Keratinocyte (primary cell): ENCODE data around the gene NFATC1. TPM values are rescaled to one million over a fixed set of nuclear protein-coding genes. Genes with fewer than 3 reads are reported as not detected.

Experiments
- DNase-seq: peaks from one replicate; pipeline ENCODE4 v3.0.0-alpha.2; 2011; ENCODE audit warnings: low read depth, missing footprints, low spot score
- FAIRE-seq: peaks from 2 replicates; lab custom pipeline; 2011; peaks lifted over from hg19 to GRCh38; lab: Jason Lieb, UNC
- H2AFZ ChIP-seq: 2 replicates; pipeline ENCODE4 v1.6.0; 2012; ENCODE audit warnings: low read length, control low read depth, inconsistent platforms; ENCODE audit not compliant: control insufficient read depth
- H3K27ac ChIP-seq: 2 replicates; pipeline ENCODE4 v1.5.1; 2011; ENCODE audit warnings: low read length; ENCODE audit not compliant: control insufficient read depth, insufficient read depth
- H3K27me3 ChIP-seq: 3 replicates; pipeline ENCODE4 v1.6.0; 2011; ENCODE audit warnings: low read length; ENCODE audit not compliant: control insufficient read depth, insufficient read depth; ENCODE audit errors: extremely low read depth
- H3K36me3 ChIP-seq, 2 experiments: 2 replicates in 1 of 2; 3 replicates in 1 of 2; pipeline ENCODE4 v1.5.1; 2011; ENCODE audit warnings: low read length in 2 of 2, mild to moderate bottlenecking in 1 of 2; ENCODE audit not compliant: control insufficient read depth in 2 of 2, insufficient read depth in 2 of 2; ENCODE audit errors: extremely low read depth in 1 of 2
- H3K4me1 ChIP-seq: 3 replicates; pipeline ENCODE4 v1.5.1; 2011; ENCODE audit warnings: low read length; ENCODE audit not compliant: control insufficient read depth, insufficient read depth; ENCODE audit errors: extremely low read depth
- H3K4me2 ChIP-seq: 3 replicates; pipeline ENCODE4 v1.6.0; 2011; ENCODE audit warnings: low read depth, low read length; ENCODE audit not compliant: control insufficient read depth, insufficient read depth; ENCODE audit errors: extremely low read depth
- H3K4me3 ChIP-seq, 3 experiments: fragments of 200-600 bp in 1 of 3; sonication (generic) in 1 of 3; 2 replicates in 2 of 3; 3 replicates in 1 of 3; pipeline ENCODE4 v1.5.1; 2011 to 2016; ENCODE audit warnings: low read length in 3 of 3, mild to moderate bottlenecking in 3 of 3, control low read depth in 2 of 3, inconsistent platforms in 1 of 3, low read depth in 1 of 3, mixed read lengths in 1 of 3, mixed run types in 1 of 3, moderate library complexity in 1 of 3; ENCODE audit not compliant: control insufficient read depth in 2 of 3, insufficient read depth in 2 of 3; ENCODE audit errors: extremely low read depth in 1 of 3
- H3K79me2 ChIP-seq: 2 replicates; pipeline ENCODE4 v1.6.0; 2012; ENCODE audit warnings: low read length; ENCODE audit not compliant: control insufficient read depth, insufficient read depth
- H3K9ac ChIP-seq: 3 replicates; pipeline ENCODE4 v1.6.0; 2011; ENCODE audit warnings: low read length; ENCODE audit not compliant: control insufficient read depth, insufficient read depth; ENCODE audit errors: extremely low read depth
- H3K9me1 ChIP-seq: 3 replicates; pipeline ENCODE4 v1.6.0; 2011; ENCODE audit warnings: low read length; ENCODE audit not compliant: control insufficient read depth, insufficient read depth; ENCODE audit errors: extremely low read depth
- H3K9me3 ChIP-seq: 2 replicates; pipeline ENCODE4 v1.5.1; 2012; ENCODE audit warnings: low read depth, low read length; ENCODE audit not compliant: control insufficient read depth
- H4K20me1 ChIP-seq: 3 replicates; pipeline ENCODE4 v1.6.0; 2011; ENCODE audit warnings: low read length; ENCODE audit not compliant: control insufficient read depth, insufficient read depth; ENCODE audit errors: extremely low read depth
- CTCF ChIP-seq, 3 experiments: IDR thresholded peaks in 1 of 3; conservative IDR thresholded peaks in 1 of 3; optimal IDR thresholded peaks in 1 of 3; 2 replicates in 2 of 3; 3 replicates in 1 of 3; pipeline versions ENCODE3 to v1.5.1; 2011; ENCODE audit warnings: low read length in 3 of 3, mild to moderate bottlenecking in 3 of 3, moderate library complexity in 2 of 3, control low read depth in 1 of 3, inconsistent platforms in 1 of 3; ENCODE audit not compliant: insufficient read depth in 2 of 3; ENCODE audit errors: extremely low read depth in 1 of 3
- EZH2 ChIP-seq: IDR thresholded peaks from one replicate; pipeline ENCODE4 v1.6.1; 2012; ENCODE audit warnings: inconsistent platforms, mild to moderate bottlenecking, low read length, moderate library complexity
- dilution Hi-C: fragments of 300-500 bp; cut with MboI; formaldehyde crosslinking; loops from one replicate; pipeline ENCODE4 v1.7.0; 2020; ENCODE audit warnings: low sequenced_read_pairs; ENCODE audit not compliant: extremely low pct_ligation_motif_present
- polyA plus RNA-seq, 5 experiments: library from polyadenylated mRNA; depleted of rRNA in 3 of 5; stranded (reverse) in 3 of 5; stranded (forward) in 1 of 5; unstranded in 1 of 5; fragments of >200 nt; gene quantifications; 1 replicate in 1 of 5; 2 replicates in 3 of 5; 3 replicates in 1 of 5; pipeline versions ENCODE4 v1.2.1 to v1.2.3, GENCODE V29; 2011 to 2012; ENCODE audit warnings: missing spikeins in 2 of 5, low read depth in 1 of 5, low replicate concordance in 1 of 5

Gene NFATC1
- polyA plus RNA-seq, 1 donor (not counting 4 experiments of a cell fraction or from before 2014, with no cell fraction given) = 0.77 TPM

- FAIRE-seq (no peak), DNase-seq (no peak)
- no peak for TF ChIP-seq CTCF (optimal IDR thresholded peaks at IDR 0.05 in 1 of 3, IDR thresholded peaks at IDR 0.05 in 1 of 3, conservative IDR thresholded peaks at IDR 0.05 in 1 of 3; ENCODE audit: extremely low read depth in 1 of 3, insufficient read depth in 2 of 3, low read length in 3 of 3)
- peak; percentile 85 for TF ChIP-seq EZH2
- no peak overlapping the region for H3K27ac ChIP-seq
- H3K4me2 ChIP-seq = peak overlapping the region; percentile 51
- H4K20me1 ChIP-seq = no peaks in the 10 kb centered on the region
- dilution Hi-C loops = no loop called here
- H2AFZ ChIP-seq = peak overlapping the region; percentile 15
- H3K4me3 ChIP-seq = peak overlapping the region; percentile 7 to 53 (median 13)
- no peaks in the 10 kb centered on the region for H3K9me1 ChIP-seq
- peaks cover 3% of the 10 kb centered on the region for H3K4me1 ChIP-seq
- no peaks in the 10 kb centered on the region for H3K79me2 ChIP-seq
- no peaks in the 10 kb centered on the region for H3K9me3 ChIP-seq
- no peaks in the 10 kb centered on the region for H3K36me3 ChIP-seq
- H3K9ac ChIP-seq = peak overlapping the region; percentile 37
- H3K27me3 ChIP-seq = peaks cover 42% of the 10 kb centered on the region
Measured at GRCh38 chr18:79394534-79395307, 1.0 kb upstream of the NFATC1 start.

GRCh38 chr18:79395308-79395640 lies 456 bp upstream of the NFATC1 start:
- Histone ChIP-seq H3K79me2 (no peaks in the 10 kb centered on the region), H3K4me1 (peaks cover 3% of the 10 kb centered on the region), H3K4me3 (no peak overlapping the region), H3K9me3 (no peaks in the 10 kb centered on the region), H3K9ac (no peak overlapping the region), H3K4me2 (no peak overlapping the region), H3K9me1 (no peaks in the 10 kb centered on the region), H2AFZ (no peak overlapping the region), H3K27ac (no peak overlapping the region), H3K36me3 (no peaks in the 10 kb centered on the region), H3K27me3 (peaks cover 39% of the 10 kb centered on the region), H4K20me1 (no peaks in the 10 kb centered on the region)
- FAIRE-seq (no peak), DNase-seq (no peak)
- TF ChIP-seq CTCF (optimal IDR thresholded peaks at IDR 0.05 in 1 of 3, IDR thresholded peaks at IDR 0.05 in 1 of 3, conservative IDR thresholded peaks at IDR 0.05 in 1 of 3; ENCODE audit: extremely low read depth in 1 of 3, insufficient read depth in 2 of 3, low read length in 3 of 3) (no peak), EZH2 (no peak)
- dilution Hi-C loops = no loop called here
